LNCaP clone FGC (cell line): Measurements from ENCODE around the gene ABHD12B.

ENCODE experiments used
- DNase-seq: peaks from one replicate; pipeline ENCODE4 v3.0.0-alpha.2; 2011; ENCODE audit warnings: low read depth
- H3K4me3 ChIP-seq: 2 replicates; pipeline ENCODE4 v1.5.1; 2011; ENCODE audit warnings: mild to moderate bottlenecking, low read depth, low read length, control low read depth
- TF ChIP-seq, protein P1 (sequence below): IDR thresholded peaks from 2 replicates; pipeline ENCODE4 v1.5.1; 2012; ENCODE audit warnings: mild to moderate bottlenecking; ENCODE audit not compliant: control insufficient read depth, insufficient read depth; ENCODE audit errors: extremely low read depth

The ABHD12B gene

DNA sequence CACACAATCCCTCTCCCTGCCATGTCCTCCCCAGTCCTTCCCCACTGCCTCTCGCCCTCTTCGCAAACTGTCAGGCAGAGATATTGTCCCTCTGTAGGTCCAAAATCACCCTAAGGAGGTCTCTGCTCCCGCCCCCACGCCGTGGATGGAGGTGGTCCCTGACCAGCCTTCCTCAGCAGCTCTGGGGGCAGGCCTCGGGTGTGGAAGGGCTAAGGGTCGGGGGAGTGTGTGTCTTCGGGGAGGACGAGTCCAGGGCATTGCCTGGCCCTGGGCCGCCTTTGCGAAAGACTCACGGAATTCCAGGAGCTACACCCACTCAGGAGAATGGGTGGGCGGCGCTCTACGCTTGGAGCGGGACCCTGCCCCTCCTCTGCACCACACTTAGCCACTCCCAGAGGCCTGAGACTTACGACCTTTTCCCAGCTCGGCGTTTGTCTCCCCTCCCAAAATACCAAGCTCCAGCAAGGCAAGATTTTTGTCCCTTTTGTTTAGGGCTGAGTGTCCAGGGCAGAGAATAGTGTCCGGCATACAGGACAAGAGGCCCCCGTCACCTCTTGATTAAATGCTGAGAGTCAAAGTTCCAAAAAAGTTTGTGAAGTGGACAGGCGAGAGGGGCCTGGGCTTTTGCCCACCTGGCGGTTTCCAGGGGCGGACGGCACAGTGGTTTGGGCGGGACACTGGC, 71.5 kb downstream of the ABHD12B start:
- TF ChIP-seq, protein P1, sequence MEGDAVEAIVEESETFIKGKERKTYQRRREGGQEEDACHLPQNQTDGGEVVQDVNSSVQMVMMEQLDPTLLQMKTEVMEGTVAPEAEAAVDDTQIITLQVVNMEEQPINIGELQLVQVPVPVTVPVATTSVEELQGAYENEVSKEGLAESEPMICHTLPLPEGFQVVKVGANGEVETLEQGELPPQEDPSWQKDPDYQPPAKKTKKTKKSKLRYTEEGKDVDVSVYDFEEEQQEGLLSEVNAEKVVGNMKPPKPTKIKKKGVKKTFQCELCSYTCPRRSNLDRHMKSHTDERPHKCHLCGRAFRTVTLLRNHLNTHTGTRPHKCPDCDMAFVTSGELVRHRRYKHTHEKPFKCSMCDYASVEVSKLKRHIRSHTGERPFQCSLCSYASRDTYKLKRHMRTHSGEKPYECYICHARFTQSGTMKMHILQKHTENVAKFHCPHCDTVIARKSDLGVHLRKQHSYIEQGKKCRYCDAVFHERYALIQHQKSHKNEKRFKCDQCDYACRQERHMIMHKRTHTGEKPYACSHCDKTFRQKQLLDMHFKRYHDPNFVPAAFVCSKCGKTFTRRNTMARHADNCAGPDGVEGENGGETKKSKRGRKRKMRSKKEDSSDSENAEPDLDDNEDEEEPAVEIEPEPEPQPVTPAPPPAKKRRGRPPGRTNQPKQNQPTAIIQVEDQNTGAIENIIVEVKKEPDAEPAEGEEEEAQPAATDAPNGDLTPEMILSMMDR = no peak
- H3K4me3 ChIP-seq = peak overlapping the region; percentile 64
- no peak for DNase-seq

DNA sequence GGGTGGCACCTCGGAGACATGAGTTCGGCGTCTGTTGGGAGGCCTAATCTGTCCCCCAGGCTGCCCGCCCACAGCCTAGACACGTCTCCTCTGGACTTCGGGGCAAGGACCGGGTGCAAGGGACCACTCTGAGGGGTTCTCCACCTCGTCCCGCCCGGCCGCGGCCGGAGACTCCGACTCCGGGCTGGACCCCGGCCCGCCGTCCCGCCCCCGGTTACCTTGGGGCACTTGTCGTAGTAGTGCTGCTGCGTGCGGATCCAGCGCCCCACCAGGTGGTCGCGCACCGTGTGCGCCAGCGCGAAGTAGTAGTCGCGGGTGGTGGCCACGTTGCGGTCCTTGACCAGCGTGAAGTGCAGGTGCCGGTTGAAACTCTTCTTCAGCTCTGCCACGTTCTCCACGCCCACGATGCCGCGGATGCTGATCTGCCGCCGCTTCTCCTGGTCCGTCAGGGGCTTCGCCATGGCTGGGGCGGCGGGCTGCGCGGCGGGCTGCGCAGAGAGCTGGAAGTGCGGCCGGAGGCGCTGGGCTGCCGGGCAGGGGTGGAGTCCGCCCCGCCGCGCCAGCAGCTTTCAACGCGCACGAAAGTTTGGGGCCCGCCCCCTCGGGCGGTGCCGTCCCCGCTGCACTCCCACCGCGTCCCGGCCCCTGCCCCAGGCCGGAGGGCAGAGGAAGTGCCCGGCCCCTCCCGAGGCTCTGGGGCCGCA, 72.2 kb downstream of the ABHD12B start, which contains the start of gene PYGL:
Gene PYGL, minus strand, starts transcription at position 541 of the 704 bp plus-strand sequence. Its CDS starts 80 bp downstream, at position 461.
- DNase-seq = no peak

DNA sequence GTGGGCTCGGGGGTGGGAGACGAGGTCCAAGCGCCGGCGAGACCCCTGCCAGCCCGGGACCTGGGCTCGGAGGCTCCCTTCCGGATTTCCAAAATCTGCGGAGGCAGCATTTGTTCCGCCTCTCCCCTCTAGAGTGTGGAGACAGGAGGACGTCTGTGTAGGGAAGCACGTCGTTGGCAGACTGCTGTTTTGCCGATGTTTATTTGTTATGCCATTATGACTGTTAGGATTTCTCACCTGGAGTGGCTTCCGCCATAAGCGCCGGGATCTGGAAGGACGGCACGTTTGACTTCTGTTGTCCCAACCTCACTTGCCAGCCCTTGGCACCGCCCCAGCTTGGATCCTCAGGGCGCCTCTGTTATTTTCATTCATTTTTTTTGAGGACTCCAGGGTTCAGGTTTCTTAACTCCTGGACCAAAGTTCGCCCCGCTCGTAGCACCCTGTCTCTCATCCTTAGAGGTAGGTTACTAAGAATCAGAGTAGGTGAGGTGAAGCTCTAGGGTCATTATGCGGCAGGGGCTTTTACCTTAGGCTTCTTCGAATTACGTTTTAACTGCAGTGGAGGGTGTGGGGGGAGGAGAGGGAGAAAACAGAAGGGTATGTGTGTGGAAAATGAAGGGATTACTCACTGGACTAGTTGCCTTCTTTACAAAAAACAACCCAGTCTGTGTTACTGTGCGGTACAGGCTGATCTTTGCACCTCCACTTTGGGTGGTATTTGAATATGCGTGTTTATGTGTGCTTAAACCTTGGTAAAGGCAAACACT, 73.0 kb downstream of the ABHD12B start:
- peak; percentile 46 for DNase-seq
- TF ChIP-seq, protein P1 = no peak
- H3K4me3 ChIP-seq = peak overlapping the region; percentile 64

More for the DNA sequence above, 72.2 kb downstream of the ABHD12B start, which contains the start of gene PYGL:
- peak within 1 kb of the TSS; percentile 64 for H3K4me3 ChIP-seq
- TF ChIP-seq, protein P1 = no peak

DNA sequence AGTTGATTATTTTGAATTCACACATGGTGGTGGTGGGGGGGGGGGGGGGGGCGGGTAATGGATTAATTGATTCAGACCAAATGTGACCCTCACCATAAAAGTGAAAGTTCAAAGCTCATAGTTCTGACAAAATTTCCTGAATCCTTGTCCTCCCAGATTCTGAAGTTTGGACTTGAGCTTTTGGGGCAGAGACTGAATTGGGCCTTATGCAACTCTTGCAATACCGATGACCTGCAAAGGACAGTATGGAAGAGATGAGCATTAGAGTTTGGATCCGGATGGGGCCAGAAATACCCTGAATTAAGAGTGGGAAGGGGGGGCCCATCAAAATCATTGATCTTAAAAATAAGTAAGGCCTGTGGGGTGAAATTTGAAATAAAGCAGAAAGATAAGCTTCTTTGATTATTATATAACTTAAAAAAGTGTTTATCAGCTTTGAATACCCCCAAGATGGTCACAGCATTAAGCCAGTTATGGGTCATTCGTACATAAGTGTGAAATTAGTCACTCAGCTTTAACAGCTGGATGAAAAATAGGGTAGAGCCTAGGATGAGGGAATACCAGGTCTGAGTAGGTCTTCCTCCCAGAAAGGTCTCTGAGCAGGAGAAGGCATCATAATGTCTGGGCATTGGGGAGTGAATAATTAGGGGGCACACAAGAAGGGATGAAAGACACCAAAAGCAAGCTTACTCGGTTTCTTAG, 74.5 kb downstream of the ABHD12B start:
- DNase-seq = no peak
- TF ChIP-seq, protein P1 = no peak
- no peak overlapping the region for H3K4me3 ChIP-seq

DNA sequence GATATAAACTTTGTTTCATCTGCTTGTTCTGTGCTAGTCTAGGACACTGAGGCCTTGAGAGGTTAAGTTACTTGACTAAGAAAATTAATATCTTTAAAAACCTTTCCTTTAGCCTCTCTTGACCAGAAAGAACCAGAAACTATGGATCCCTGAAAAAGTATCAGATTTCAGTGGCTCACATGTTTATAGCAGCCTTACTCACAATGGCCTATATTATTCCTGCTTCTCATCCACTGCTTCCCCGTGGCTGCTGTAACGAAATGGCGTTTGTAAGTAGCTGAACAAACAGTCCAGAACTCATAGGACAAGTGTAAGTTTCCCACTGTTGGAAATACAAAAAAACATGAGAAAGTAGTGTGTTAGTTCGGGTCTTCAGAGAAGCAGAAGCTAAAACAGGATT, 75.6 kb downstream of the ABHD12B start:
- DNase-seq = no peak
- TF ChIP-seq, protein P1 = no peak
- no peak overlapping the region for H3K4me3 ChIP-seq

DNA sequence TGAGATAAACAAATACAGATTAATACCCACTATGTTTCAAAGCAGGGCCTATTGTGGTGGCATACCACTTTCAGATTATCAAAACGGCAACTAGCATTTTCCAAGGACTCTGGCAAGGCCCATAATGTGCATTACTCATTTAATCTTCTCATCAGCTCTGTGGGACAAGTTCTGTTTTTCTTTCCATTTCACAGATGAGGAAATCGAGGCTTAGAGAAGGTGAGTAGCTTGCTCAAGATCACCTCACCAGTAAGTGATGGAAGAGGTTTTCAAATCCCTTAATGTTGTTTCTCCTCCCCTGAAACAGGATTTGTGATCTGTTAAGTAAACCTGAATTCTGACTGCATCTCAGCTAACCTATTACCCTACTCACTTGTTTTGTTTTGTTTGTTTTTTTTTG, 76.4 kb downstream of the ABHD12B start:
- TF ChIP-seq, protein P1 = no peak
- H3K4me3 ChIP-seq = no peak overlapping the region
- no peak for DNase-seq
